ENCODE results near the gene DNAH11.

- TF ChIP-seq POLR2A (IDR thresholded peaks at IDR 0.05) (no peak), CTCF (IDR thresholded peaks at IDR 0.05 in 4 of 5, conservative IDR thresholded peaks at IDR 0.05 in 1 of 5) (no peak)
These were observed 114.0 kb downstream of the DNAH11 start for GRCh38 chr7:21656796-21657195.
